ENCODE results near the gene SGMS2. TPM values are rescaled to one million over a fixed set of nuclear protein-coding genes. Genes with fewer than 3 reads are reported as not detected.

SGMS2 gene
- total RNA-seq, 2 donors from 2014 or later = 0.50 to 0.62 TPM

DNA sequence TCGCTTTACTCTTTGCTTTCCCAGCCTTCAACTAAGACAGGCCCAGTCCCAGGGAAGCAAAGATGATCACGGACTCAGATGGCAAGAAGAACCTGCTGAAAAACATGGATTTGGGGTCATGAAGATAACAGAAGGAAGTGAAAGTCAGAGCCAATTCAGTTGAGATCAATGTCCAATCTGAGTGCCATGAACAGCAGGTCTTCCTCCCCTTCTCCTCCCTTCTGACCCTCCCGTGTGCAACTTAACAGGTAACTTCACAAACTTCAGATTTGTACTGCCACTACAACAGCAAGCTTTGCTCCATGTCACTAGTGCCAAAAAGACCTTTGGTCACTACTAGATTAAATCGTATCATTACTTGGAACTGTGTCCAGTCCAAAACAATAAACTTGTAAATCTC lies 15.5 kb upstream of the SGMS2 start:
- Mint-ChIP-seq H3K9me3 (no peaks in the 10 kb centered on the region), H3K27ac (no peak overlapping the region), H3K36me3 (no peaks in the 10 kb centered on the region), H3K4me3 (no peak overlapping the region), H3K27me3 (peaks cover 16 to 28% of the 10 kb centered on the region in 2 donors), H3K4me1 (ENCODE audit: low read depth in 2 of 2) (no peaks in the 10 kb centered on the region)
- ATAC-seq (no peak), DNase-seq (ENCODE audit: low spot score) (no peak)

DNA sequence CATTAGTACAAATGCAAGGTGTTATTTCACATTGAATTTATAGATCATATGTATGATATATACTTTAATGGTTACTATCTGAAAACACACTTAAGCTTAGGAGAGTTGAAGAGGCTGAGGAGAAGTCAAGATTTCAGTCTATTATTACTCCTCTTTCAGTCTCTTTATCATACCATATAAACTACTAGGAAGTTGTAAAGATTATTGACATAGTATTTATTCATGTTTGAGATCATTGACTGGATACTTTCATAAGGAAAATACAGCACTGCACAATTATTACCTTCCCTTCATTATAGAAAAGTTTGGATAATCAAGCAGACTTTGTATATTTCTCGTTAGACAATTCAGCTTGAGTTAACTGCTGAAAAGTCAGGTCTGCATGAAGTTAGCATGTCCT lies 10.0 kb upstream of the SGMS2 start:
- H3K36me3 Mint-ChIP-seq = no peaks in the 10 kb centered on the region

DNA sequence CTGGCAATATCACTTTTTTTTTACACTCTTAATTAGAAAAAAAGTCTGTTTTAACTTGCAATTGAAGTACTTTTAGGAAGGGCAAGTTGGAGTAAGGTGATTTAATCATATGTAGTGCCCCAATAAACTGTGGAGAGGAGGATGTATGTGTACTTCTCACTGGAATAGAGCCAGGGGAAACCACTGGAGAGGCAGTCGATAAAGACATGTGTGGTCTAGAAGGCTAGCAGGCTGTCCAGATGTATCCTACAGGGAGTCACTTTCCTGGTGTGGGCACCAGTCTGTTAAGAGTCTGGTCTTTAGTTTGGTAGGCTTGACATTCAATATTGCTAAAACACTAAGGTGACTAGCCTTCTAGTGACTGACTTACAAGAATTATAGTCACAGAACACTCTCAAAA lies 9.6 kb upstream of the SGMS2 start:
- Mint-ChIP-seq H3K4me3 (no peak overlapping the region), H3K27ac (no peak overlapping the region), H3K27me3 (peaks cover 1 to 10% of the 10 kb centered on the region in 2 donors), H3K4me1 (ENCODE audit: low read depth in 2 of 2) (peaks cover 0 to 2% of the 10 kb centered on the region in 2 donors), H3K9me3 (no peaks in the 10 kb centered on the region), H3K36me3 (no peaks in the 10 kb centered on the region)
- DNase-seq (ENCODE audit: low spot score) = no peak
- no peak for ATAC-seq

More for the DNA sequence above, 10.0 kb upstream of the SGMS2 start:
- Mint-ChIP-seq H3K27ac (no peak overlapping the region), H3K27me3 (peaks cover 0 to 11% of the 10 kb centered on the region in 2 donors), H3K9me3 (no peaks in the 10 kb centered on the region), H3K4me1 (ENCODE audit: low read depth in 2 of 2) (peaks cover 0 to 2% of the 10 kb centered on the region in 2 donors), H3K4me3 (no peak overlapping the region)
- no peak for DNase-seq (ENCODE audit: low spot score)
- no peak for ATAC-seq

GRCh38 chr4:107818301-107818910 lies 6.3 kb upstream of the SGMS2 start:
- DNase-seq (ENCODE audit: low spot score) = no peak
- H3K27ac Mint-ChIP-seq = no peak overlapping the region
- H3K36me3 Mint-ChIP-seq = peaks cover 1% of the 10 kb centered on the region
- no peaks in the 10 kb centered on the region for H3K9me3 Mint-ChIP-seq
- H3K4me3 Mint-ChIP-seq = no peak overlapping the region
- ATAC-seq = no peak
- H3K4me1 Mint-ChIP-seq (ENCODE audit: low read depth in 2 of 2) = peaks cover 0 to 2% of the 10 kb centered on the region in 2 donors
- peaks cover 11 to 12% of the 10 kb centered on the region in 2 donors for H3K27me3 Mint-ChIP-seq

- Mint-ChIP-seq H3K36me3 (peaks cover 5% of the 10 kb centered on the region), H3K9me3 (no peaks in the 10 kb centered on the region), H3K4me1 (ENCODE audit: low read depth in 2 of 2) (peaks cover 5 to 6% of the 10 kb centered on the region in 2 donors), H3K27ac (no peak overlapping the region), H3K27me3 (peaks cover 30 to 47% of the 10 kb centered on the region in 2 donors), H3K4me3 (no peak overlapping the region)
- DNase-seq (ENCODE audit: low spot score) (no peak), ATAC-seq (no peak)
Observed at GRCh38 chr4:107823870-107824349, 822 bp upstream of the SGMS2 start.

GRCh38 chr4:107825072-107825824 lies 516 bp downstream of the SGMS2 start:
- DNase-seq (ENCODE audit: low spot score) (no peak), ATAC-seq (peak in 1 of 2 donors; percentile 61)
- Mint-ChIP-seq H3K27me3 (peaks cover 28 to 45% of the 10 kb centered on the region in 2 donors), H3K4me1 (ENCODE audit: low read depth in 2 of 2) (peaks cover 5 to 6% of the 10 kb centered on the region in 2 donors), H3K9me3 (no peaks in the 10 kb centered on the region), H3K36me3 (peaks cover 5% of the 10 kb centered on the region), H3K27ac (no peak overlapping the region), H3K4me3 (peak overlapping the region; percentile 49)

DNA sequence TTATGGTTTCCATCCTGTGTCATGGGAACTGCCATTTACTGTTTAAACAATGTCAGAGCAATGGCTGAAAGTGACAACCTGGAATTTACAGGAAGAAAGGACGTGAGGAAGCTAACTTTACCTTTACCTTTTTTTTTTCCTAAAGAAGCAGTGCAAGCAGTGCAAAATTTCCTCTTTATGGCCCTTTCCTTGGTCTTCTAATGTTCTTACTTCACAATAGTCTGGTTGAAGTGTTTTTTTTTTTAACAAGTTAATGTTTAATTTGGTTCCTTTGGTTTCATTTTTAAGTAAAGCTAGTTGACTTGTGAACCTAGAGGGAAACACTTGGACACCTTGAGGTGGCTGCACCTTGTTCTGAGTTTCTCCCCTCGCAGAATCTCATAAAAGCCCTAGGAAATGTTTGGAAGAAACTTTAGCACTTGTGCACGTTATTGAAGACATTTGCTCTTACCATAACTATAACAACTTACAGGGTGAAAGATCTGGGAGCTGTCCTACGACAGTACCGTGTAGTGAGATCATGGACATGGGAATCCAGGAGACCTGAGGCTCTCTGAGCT lies 1.8 kb downstream of the SGMS2 start:
- Mint-ChIP-seq H3K4me1 (ENCODE audit: low read depth in 2 of 2) (peaks cover 5 to 6% of the 10 kb centered on the region in 2 donors), H3K27ac (no peak overlapping the region), H3K4me3 (no peak overlapping the region), H3K9me3 (no peaks in the 10 kb centered on the region), H3K27me3 (peaks cover 25 to 41% of the 10 kb centered on the region in 2 donors), H3K36me3 (peaks cover 5% of the 10 kb centered on the region)
- ATAC-seq (no peak), DNase-seq (ENCODE audit: low spot score) (no peak)

DNA sequence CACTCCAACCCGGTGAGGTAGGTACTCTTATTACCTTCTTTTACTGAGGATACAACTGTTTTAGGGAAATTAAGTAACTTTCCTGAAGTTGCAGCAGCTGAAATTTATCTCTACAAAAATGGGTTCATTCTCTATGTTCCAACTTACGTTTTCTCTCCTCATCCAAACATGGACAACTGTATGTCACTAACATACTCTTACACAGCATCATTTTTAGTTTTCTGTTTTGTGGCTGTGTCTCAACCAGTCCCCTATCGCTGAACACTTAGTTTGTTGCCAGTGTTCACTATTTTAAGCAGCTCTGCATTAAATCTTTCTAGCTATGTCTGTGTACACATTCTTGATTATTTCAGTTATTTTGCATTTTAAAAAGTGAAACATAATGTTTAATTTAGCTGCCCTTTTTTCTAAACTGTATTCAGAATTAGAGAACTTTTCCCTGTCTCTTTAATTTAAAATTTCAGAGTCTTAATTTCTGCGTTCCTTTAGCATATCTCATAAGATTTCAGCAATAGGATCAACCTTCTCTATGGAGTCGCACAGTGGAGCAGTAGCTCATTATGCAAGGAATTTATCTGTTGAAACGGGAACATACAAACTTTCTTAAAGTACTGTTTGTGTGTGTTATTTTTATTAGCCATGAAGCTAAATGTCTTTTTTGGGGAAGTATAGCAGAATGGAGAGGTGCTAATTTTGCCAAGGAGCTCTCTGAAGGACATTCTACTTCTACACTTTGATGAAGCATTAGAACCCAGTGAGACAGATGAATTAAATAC lies 3.8 kb downstream of the SGMS2 start:
- H3K27ac Mint-ChIP-seq = no peak overlapping the region
- H3K4me1 Mint-ChIP-seq (ENCODE audit: low read depth in 2 of 2) = peaks cover 5 to 6% of the 10 kb centered on the region in 2 donors
- ATAC-seq (no peak), DNase-seq (ENCODE audit: low spot score) (no peak)
- peaks cover 3% of the 10 kb centered on the region for H3K36me3 Mint-ChIP-seq
- H3K27me3 Mint-ChIP-seq = peaks cover 18 to 33% of the 10 kb centered on the region in 2 donors
- H3K4me3 Mint-ChIP-seq = no peak overlapping the region
- no peaks in the 10 kb centered on the region for H3K9me3 Mint-ChIP-seq

- no peaks in the 10 kb centered on the region for H3K36me3 Mint-ChIP-seq
- H3K27ac Mint-ChIP-seq = no peak overlapping the region
- no peaks in the 10 kb centered on the region for H3K4me1 Mint-ChIP-seq (ENCODE audit: low read depth in 2 of 2)
Observed at GRCh38 chr4:107831140-107831539, 6.4 kb downstream of the SGMS2 start.

GRCh38 chr4:107832275-107832807 lies 7.6 kb downstream of the SGMS2 start:
- ATAC-seq = no peak
- Mint-ChIP-seq H3K4me1 (ENCODE audit: low read depth in 2 of 2) (no peaks in the 10 kb centered on the region), H3K36me3 (no peaks in the 10 kb centered on the region), H3K4me3 (no peak overlapping the region), H3K27me3 (peaks cover 4 to 9% of the 10 kb centered on the region in 2 donors), H3K9me3 (no peaks in the 10 kb centered on the region), H3K27ac (no peak overlapping the region)
- no peak for DNase-seq (ENCODE audit: low spot score)

More at GRCh38 chr4:107831140-107831539, 6.4 kb downstream of the SGMS2 start:
- Mint-ChIP-seq H3K4me3 (no peak overlapping the region), H3K27me3 (peaks cover 10 to 19% of the 10 kb centered on the region in 2 donors), H3K9me3 (no peaks in the 10 kb centered on the region)
- no peak for ATAC-seq
- DNase-seq (ENCODE audit: low spot score) = no peak

DNA sequence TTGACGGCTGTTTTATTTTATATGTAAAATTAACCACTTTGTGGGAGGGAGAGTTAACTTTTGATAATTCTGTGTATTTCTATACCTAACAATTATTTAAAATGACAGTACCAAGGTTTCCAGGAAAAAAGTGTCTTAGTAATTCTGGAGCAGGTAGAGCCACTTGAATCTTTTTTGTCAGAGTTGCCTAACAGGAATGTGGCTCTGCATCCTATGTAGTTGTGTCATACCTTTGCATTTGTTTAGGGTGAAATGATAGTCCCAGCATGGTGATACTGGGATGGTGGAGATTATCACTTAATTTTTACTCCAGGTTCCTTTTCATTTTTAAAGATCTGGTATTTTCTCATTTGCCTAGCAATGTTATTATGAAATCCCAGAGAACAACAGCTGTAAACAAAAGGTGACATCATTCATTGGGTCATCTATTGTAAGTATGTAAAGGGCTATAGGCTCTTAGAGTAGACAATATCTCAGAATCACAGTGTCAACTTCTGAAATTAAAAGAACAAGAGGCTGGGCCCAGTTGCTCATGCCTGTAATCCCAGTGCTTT lies 9.6 kb downstream of the SGMS2 start:
- no peaks in the 10 kb centered on the region for H3K4me1 Mint-ChIP-seq (ENCODE audit: low read depth in 2 of 2)
- H3K36me3 Mint-ChIP-seq = no peaks in the 10 kb centered on the region
- H3K27me3 Mint-ChIP-seq = no peaks in the 10 kb centered on the region
- H3K4me3 Mint-ChIP-seq = no peak overlapping the region
- H3K27ac Mint-ChIP-seq = no peak overlapping the region
- H3K9me3 Mint-ChIP-seq = no peaks in the 10 kb centered on the region
- DNase-seq (ENCODE audit: low spot score) = no peak
- ATAC-seq = no peak

DNA sequence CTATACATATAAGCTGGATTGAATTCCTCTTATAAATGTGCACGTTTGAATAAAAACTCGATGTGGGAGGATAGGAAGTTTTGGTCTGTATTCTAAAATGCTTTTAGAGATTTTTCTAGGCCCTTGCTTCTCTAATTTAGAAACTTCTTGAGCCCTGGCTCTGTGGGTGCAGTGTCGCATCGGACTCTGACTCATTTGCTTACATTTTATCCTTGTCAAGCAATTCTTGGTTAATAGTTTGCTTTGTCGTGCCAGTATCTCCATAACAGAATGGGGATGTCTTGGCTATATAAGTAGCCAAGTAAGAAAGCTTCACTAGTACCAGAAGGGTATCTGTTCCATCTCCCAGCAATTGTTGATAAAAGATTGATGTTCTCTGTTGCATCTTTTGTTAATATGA lies 10.7 kb downstream of the SGMS2 start:
- no peaks in the 10 kb centered on the region for H3K9me3 Mint-ChIP-seq
- no peaks in the 10 kb centered on the region for H3K36me3 Mint-ChIP-seq
- DNase-seq (ENCODE audit: low spot score) (no peak), ATAC-seq (no peak)
- H3K27ac Mint-ChIP-seq = no peak overlapping the region
- no peak overlapping the region for H3K4me3 Mint-ChIP-seq
- H3K27me3 Mint-ChIP-seq = peaks cover 0 to 5% of the 10 kb centered on the region in 2 donors
- no peaks in the 10 kb centered on the region for H3K4me1 Mint-ChIP-seq (ENCODE audit: low read depth in 2 of 2)

DNA sequence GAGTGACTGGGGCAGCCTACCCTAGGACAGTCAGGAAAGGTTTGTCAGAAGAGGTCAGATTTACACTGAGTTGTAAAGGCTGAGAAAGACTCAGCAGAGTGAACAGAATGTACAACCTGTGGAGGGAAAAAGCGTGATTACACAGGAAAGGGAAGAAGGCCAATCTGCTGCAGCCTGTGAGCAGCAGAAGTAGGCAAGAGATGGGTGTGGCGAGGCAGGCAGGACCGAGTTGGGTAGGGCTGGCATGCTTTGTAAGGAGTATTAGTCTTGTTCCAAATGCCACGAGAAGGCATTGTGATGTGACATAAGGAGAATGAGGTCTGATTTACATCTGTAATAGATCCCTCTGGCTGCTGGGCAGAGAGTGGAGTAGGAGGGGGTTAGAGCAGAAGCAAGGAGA lies 12.6 kb downstream of the SGMS2 start:
- H3K27me3 Mint-ChIP-seq = peaks cover 0 to 11% of the 10 kb centered on the region in 2 donors
- no peaks in the 10 kb centered on the region for H3K36me3 Mint-ChIP-seq
- DNase-seq (ENCODE audit: low spot score) (no peak), ATAC-seq (no peak)
- no peak overlapping the region for H3K27ac Mint-ChIP-seq
- no peaks in the 10 kb centered on the region for H3K9me3 Mint-ChIP-seq
- H3K4me3 Mint-ChIP-seq = no peak overlapping the region
- H3K4me1 Mint-ChIP-seq (ENCODE audit: low read depth in 2 of 2) = no peaks in the 10 kb centered on the region
